OCI-LY7 (cell line): ENCODE measurements around the gene CFAP90.

ENCODE experiments used
- EZH2phosphoT487 ChIP-seq: fragments of 200-600 bp; sonication (generic); IDR thresholded peaks from 2 replicates; pipeline ENCODE4 v1.6.1; 2018; ENCODE audit warnings: low read depth, borderline replicate concordance, mild to moderate bottlenecking, mixed run types, antibody characterized with exemption, low read length, moderate library complexity, mixed read lengths
- TF ChIP-seq, protein P1 (sequence below): fragments of 200-600 bp; sonication (generic); conservative IDR thresholded peaks from 2 replicates; pipeline ENCODE4 v1.5.1; 2014; ENCODE audit warnings: mild to moderate bottlenecking, antibody characterized with exemption, low read length, moderate library complexity, mixed read lengths

DNA sequence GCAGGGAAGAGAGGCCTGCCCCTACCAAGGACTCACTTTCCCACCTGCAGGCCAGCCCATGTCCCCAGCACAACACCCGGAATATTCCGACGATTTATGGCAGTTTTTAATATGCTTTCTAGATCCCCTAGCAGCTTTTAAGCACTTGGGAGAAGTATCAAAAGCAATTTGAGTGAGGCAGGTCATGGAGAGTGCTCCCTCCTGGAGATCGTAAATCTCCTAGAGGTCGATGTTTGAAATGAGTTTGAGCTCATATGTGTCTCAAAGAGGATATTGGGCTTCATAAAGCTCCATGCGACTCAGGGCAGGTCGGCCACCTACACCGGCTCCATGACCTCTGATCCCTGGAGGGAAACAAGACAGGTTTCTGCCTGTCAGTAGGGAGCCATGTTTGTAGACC lies 27.3 kb downstream of the CFAP90 start:
- TF ChIP-seq, protein P1, sequence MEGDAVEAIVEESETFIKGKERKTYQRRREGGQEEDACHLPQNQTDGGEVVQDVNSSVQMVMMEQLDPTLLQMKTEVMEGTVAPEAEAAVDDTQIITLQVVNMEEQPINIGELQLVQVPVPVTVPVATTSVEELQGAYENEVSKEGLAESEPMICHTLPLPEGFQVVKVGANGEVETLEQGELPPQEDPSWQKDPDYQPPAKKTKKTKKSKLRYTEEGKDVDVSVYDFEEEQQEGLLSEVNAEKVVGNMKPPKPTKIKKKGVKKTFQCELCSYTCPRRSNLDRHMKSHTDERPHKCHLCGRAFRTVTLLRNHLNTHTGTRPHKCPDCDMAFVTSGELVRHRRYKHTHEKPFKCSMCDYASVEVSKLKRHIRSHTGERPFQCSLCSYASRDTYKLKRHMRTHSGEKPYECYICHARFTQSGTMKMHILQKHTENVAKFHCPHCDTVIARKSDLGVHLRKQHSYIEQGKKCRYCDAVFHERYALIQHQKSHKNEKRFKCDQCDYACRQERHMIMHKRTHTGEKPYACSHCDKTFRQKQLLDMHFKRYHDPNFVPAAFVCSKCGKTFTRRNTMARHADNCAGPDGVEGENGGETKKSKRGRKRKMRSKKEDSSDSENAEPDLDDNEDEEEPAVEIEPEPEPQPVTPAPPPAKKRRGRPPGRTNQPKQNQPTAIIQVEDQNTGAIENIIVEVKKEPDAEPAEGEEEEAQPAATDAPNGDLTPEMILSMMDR: no peak
- TF ChIP-seq EZH2phosphoT487: no peak
